Right cardiac atrium (tissue), 5 donors: ENCODE measurements around the gene ERGIC1. TPM values are rescaled to one million over a fixed set of nuclear protein-coding genes. Genes with fewer than 3 reads are reported as not detected.

Experiments used
- ATAC-seq, 2 donors: fragments of 200-7000 bp; cut with Tn5 transposase; one replicate each; pipeline versions ENCODE4 v1.8.0 to v1.9.1; 2020; ENCODE audit warnings: moderate library complexity in 2 of 2, mild to moderate bottlenecking in 1 of 2
- DNase-seq, 3 donors: peaks; one replicate each; pipeline ENCODE4 v3.0.0-alpha.2; 2020
- H3K27ac ChIP-seq: one replicate; pipeline ENCODE4 v1.5.1; 2013; ENCODE audit warnings: mild to moderate bottlenecking, low read length, control low read depth, moderate library complexity
- H3K27me3 ChIP-seq: one replicate; pipeline ENCODE4 v1.6.1; 2013; ENCODE audit not compliant: control insufficient read depth, insufficient read depth
- H3K4me1 ChIP-seq: one replicate; pipeline ENCODE4 v1.6.1; 2013; ENCODE audit warnings: low read length; ENCODE audit not compliant: control insufficient read depth, insufficient read depth
- H3K4me3 ChIP-seq: one replicate; pipeline ENCODE4 v1.5.1; 2013; ENCODE audit warnings: low read length, control low read depth
- H3K9me3 ChIP-seq: one replicate; pipeline ENCODE4 v1.6.1; 2013; ENCODE audit warnings: low read length; ENCODE audit not compliant: control insufficient read depth
- WGBS: extraction: QIAGEN DNeasy Blood & Tissue Kit; methylation state at CpG from one replicate; pipeline ENCODE4 v1.1.7; 2013; 5-methylcytosine and 5-hydroxymethylcytosine counted together
- intact Hi-C, 4 donors: fragments of 100-400 bp; cut with DNase I; formaldehyde crosslinking; loops; one replicate each; pipeline versions ENCODE4 v1.11.0 to v1.14.0; 2022 to 2023
- polyA plus RNA-seq: library from polyadenylated mRNA; stranded (reverse); fragments of 200-250 nt; gene quantifications from one replicate; pipeline ENCODE4 v1.2.3, GENCODE V29; 2013
- total RNA-seq, 4 donors: library from RNA; stranded (reverse); fragmentation: NEBNext Ultra II Directional; extraction: Animal tissue kit (Norgen Biotek cat#: 25700); gene quantifications; one replicate each; pipeline ENCODE4 v1.2.1, GENCODE V29; 2021
- donor health status: healthy with polysubstance abuse.
- donor health status: DM: no; HTN: yes; CAD: no.
- donor health status: DM: no; HTN: no; CAD: no.
- donor health status: DM: no; HTN: yes; CAD: no; lungs with severe emphysema.
- donor health status: DM: yes; HTN: yes; CAD: no.

ERGIC1 gene
- total and polyA plus RNA-seq, 5 donors: 73.1 to 96.8 (median 85.0) TPM

GRCh38 chr5:172816925-172817562 lies 17.0 kb upstream of the ERGIC1 start:
- H3K4me3 ChIP-seq: no peak overlapping the region
- WGBS: 53% methylated on average over 5 of the region's 5 CpGs
- no peaks in the 10 kb centered on the region for H3K9me3 ChIP-seq
- H3K27me3 ChIP-seq: no peaks in the 10 kb centered on the region
- DNase-seq: no peak
- intact Hi-C loops: no loop called here
- H3K4me1 ChIP-seq: peaks cover 6% of the 10 kb centered on the region
- no peak for ATAC-seq
- H3K27ac ChIP-seq: no peak overlapping the region

GRCh38 chr5:172817664-172818063 lies 16.4 kb upstream of the ERGIC1 start:
- no peak for DNase-seq
- 69% methylated on average over 7 of the region's 7 CpGs for WGBS
- no peak overlapping the region for H3K27ac ChIP-seq
- H3K9me3 ChIP-seq: no peaks in the 10 kb centered on the region
- no peaks in the 10 kb centered on the region for H3K27me3 ChIP-seq
- intact Hi-C loops: no loop called here
- H3K4me3 ChIP-seq: no peak overlapping the region
- ATAC-seq: no peak
- H3K4me1 ChIP-seq: peaks cover 6% of the 10 kb centered on the region

- Histone ChIP-seq H3K27ac (no peak overlapping the region), H3K9me3 (no peaks in the 10 kb centered on the region), H3K27me3 (no peaks in the 10 kb centered on the region), H3K4me1 (peaks cover 6% of the 10 kb centered on the region), H3K4me3 (no peak overlapping the region)
- 94% methylated on average over 3 of the region's 3 CpGs for WGBS
- DNase-seq (no peak), ATAC-seq (no peak)
- intact Hi-C loops: no loop called here
Measured at GRCh38 chr5:172818081-172818480, 16.0 kb upstream of the ERGIC1 start.

GRCh38 chr5:172819569-172819968 lies 14.5 kb upstream of the ERGIC1 start:
- Histone ChIP-seq H3K27me3 (no peaks in the 10 kb centered on the region), H3K27ac (no peak overlapping the region), H3K9me3 (no peaks in the 10 kb centered on the region), H3K4me3 (no peak overlapping the region), H3K4me1 (peaks cover 6% of the 10 kb centered on the region)
- no peak for ATAC-seq
- WGBS: 81% methylated on average over 3 of the region's 3 CpGs
- intact Hi-C loops: no loop called here
- no peak for DNase-seq

- DNase-seq: peak; percentile 68 to 74 (median 73)
- intact Hi-C loops: no loop called here
- Histone ChIP-seq H3K4me1 (peaks cover 6% of the 10 kb centered on the region), H3K4me3 (no peak overlapping the region), H3K27ac (no peak overlapping the region), H3K9me3 (no peaks in the 10 kb centered on the region), H3K27me3 (no peaks in the 10 kb centered on the region)
- 34% methylated on average over 16 of the region's 16 CpGs for WGBS
- ATAC-seq: peak; percentile 71 to 86
Measured at GRCh38 chr5:172820046-172820767, 13.8 kb upstream of the ERGIC1 start.

GRCh38 chr5:172821340-172821985 lies 12.6 kb upstream of the ERGIC1 start:
- Histone ChIP-seq H3K4me3 (no peak overlapping the region), H3K4me1 (peaks cover 6% of the 10 kb centered on the region), H3K27me3 (no peaks in the 10 kb centered on the region), H3K9me3 (no peaks in the 10 kb centered on the region), H3K27ac (no peak overlapping the region)
- 78% methylated on average over 6 of the region's 6 CpGs for WGBS
- ATAC-seq: no peak
- intact Hi-C loops: no loop called here
- no peak for DNase-seq

- 63% methylated on average over 6 of the region's 6 CpGs for WGBS
- Histone ChIP-seq H3K9me3 (no peaks in the 10 kb centered on the region), H3K27me3 (no peaks in the 10 kb centered on the region), H3K4me1 (peaks cover 3% of the 10 kb centered on the region), H3K27ac (no peak overlapping the region), H3K4me3 (no peak overlapping the region)
- DNase-seq: no peak
- ATAC-seq: no peak
- intact Hi-C loops: no loop called here
Measured at GRCh38 chr5:172823840-172824362, 10.2 kb upstream of the ERGIC1 start.

GRCh38 chr5:172825610-172826204 lies 8.3 kb upstream of the ERGIC1 start:
- no peaks in the 10 kb centered on the region for H3K4me1 ChIP-seq
- intact Hi-C loops: no loop called here
- ATAC-seq (no peak), DNase-seq (no peak)
- H3K27me3 ChIP-seq: no peaks in the 10 kb centered on the region
- 48% methylated on average over 2 of the region's 2 CpGs for WGBS
- H3K4me3 ChIP-seq: no peak overlapping the region
- H3K27ac ChIP-seq: no peak overlapping the region
- no peaks in the 10 kb centered on the region for H3K9me3 ChIP-seq

- DNase-seq (no peak), ATAC-seq (peak; percentile 37 to 58)
- no peaks in the 10 kb centered on the region for H3K27me3 ChIP-seq
- no peaks in the 10 kb centered on the region for H3K9me3 ChIP-seq
- no peak overlapping the region for H3K27ac ChIP-seq
- H3K4me3 ChIP-seq: no peak overlapping the region
- no peaks in the 10 kb centered on the region for H3K4me1 ChIP-seq
- intact Hi-C loops: no loop called here
- 51% methylated on average over 2 of the region's 2 CpGs for WGBS
Measured at GRCh38 chr5:172827841-172828240, 6.2 kb upstream of the ERGIC1 start.

GRCh38 chr5:172828911-172829431 lies 5.1 kb upstream of the ERGIC1 start:
- Histone ChIP-seq H3K4me3 (no peak overlapping the region), H3K9me3 (no peaks in the 10 kb centered on the region), H3K27ac (no peak overlapping the region), H3K27me3 (no peaks in the 10 kb centered on the region), H3K4me1 (no peaks in the 10 kb centered on the region)
- no peak for ATAC-seq
- DNase-seq: no peak
- WGBS: 68% methylated on average over 6 of the region's 6 CpGs
- intact Hi-C loops: no loop called here
